GM21825 (cell line): ENCODE data around the gene TRAPPC2B.
"Not testable (repeated sequence)": the region's sequence is repeated elsewhere in the genome, so short reads cannot be mapped to it uniquely, and the experiment has no call there.

ENCODE experiments used
- ATAC-seq: cut with Tn5 transposase; IDR thresholded peaks from one replicate; pipeline ENCODE4 v1.9.1; 2021; ENCODE audit warnings: mild to moderate bottlenecking, moderate library complexity; ENCODE audit not compliant: unreplicated experiment

TRAPPC2B gene

GRCh38 chr19:57374179-57374578, 10.8 kb downstream of the TRAPPC2B start:
- no peak for ATAC-seq

- not testable (repeated sequence) for ATAC-seq
Observed at GRCh38 chr19:57374647-57375046, 11.3 kb downstream of the TRAPPC2B start.

DNA sequence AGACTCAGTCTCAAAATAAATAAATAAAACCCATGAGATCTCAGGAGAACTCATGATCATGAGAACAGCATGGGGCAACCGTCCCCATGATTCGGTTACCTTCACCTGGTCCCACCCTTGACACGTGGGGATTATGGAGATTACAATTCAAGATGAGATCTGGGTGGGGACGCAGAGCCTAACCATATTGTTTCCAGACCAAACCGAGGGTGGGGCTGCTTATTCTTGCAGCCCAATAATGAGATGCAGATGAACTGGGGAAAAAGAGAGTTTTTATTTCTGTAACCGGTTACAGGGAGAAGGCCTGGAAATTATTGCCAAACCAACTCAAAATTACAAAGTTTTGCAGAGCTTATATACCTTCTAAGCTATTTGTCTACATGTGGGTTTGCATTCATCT, 12.8 kb downstream of the TRAPPC2B start:
- no peak for ATAC-seq

DNA sequence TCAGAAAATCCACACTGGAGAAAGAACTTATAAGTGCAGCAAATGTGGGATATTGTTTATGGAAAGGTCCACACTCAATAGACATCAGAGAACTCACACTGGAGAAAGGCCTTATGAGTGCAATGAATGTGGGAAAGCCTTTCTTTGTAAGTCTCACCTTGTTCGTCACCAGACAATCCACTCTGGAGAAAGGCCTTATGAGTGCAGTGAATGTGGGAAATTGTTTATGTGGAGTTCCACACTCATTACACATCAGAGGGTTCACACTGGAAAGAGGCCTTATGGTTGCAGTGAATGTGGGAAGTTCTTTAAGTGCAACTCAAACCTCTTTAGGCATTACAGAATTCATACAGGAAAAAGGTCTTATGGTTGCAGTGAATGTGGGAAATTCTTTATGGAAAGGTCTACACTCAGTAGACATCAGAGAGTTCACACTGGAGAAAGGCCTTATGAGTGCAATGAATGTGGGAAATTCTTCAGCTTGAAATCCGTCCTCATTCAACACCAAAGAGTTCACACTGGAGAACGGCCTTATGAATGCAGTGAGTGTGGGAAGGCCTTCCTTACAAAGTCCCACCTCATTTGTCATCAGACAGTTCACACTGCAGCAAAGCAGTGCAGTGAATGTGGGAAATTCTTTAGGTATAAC, 14.3 kb downstream of the TRAPPC2B start:
- ATAC-seq = no peak

- no peak for ATAC-seq
Observed at GRCh38 chr19:57380923-57381322, 17.6 kb downstream of the TRAPPC2B start.

GRCh38 chr19:57382806-57383488, 19.6 kb downstream of the TRAPPC2B start:
- no peak for ATAC-seq

DNA sequence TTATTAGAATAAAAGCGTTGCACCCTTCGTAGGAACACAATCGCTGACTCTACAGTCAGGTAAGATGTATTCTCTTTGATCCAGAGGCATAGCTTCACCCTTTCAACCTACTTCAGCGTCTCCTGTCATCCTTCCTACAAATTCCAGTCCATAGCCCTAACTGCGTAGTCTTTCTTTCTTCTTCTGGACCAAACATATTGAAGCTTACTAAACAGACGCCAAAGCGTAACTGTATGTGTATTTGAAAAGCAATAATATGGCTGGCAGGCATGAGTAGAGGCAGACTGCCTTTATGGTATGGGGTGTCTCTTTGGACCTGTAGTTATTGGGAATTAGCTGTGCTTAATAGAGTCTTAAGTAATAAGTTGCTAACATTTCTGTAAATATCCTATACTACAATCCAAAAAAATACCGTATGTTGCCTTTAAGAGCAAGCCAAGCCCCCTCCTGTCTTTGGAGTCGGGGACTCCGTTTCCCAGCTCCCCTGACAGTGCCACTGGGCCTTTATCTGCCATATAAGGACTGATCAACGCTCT, 25.9 kb downstream of the TRAPPC2B start:
- ATAC-seq = peak; percentile 10

- peak; percentile 95 for ATAC-seq
Observed at GRCh38 chr19:57389730-57390598, 26.6 kb downstream of the TRAPPC2B start, which contains the start of gene ZNF548. TSS of gene ZNF548 (plus strand) at chr19:57389854. CDS start at chr19:57390100, 246 bp downstream.

GRCh38 chr19:57395710-57396109, 32.4 kb downstream of the TRAPPC2B start:
- no peak for ATAC-seq

- ATAC-seq = no peak
Observed at GRCh38 chr19:57398868-57399267, 35.5 kb downstream of the TRAPPC2B start.

DNA sequence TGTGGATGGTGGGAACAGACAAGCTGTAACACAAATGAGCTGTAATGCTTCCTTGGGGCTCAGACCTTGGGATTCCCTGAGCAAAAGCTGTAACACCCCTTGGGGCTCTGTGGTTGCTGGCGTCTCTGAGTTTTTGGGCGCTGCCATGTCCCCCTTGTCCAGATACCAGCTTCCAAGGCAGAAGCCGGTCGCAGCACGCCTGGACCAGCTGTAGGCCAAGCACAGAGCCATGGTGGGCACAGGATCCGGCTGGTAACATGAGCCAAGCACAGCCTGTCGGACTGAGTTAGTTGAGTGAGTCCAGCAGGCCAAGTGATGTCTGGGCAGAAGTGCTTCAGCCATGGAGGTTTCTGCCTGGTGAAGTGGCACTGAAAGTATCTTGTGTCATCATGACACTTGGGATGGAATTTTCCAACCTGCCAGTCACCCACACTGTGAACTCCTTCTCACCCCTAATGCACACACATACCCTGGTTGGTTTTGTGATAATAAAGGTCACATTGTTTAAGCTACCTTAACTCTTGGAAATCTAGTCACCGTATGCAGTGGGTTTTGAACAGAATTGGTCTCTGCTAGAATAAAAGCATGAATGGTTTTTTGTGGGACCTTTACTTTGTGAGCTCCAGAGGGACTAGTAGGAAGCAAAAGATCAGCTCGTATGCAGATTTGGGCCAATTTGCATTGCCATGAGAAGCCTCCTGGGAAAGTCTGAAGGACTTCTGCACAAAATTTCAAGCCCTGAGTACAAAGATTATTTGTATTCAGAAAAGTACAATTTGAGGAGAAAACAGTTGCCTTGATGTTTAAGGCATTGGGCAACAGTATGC, 40.6 kb downstream of the TRAPPC2B start:
- no peak for ATAC-seq

DNA sequence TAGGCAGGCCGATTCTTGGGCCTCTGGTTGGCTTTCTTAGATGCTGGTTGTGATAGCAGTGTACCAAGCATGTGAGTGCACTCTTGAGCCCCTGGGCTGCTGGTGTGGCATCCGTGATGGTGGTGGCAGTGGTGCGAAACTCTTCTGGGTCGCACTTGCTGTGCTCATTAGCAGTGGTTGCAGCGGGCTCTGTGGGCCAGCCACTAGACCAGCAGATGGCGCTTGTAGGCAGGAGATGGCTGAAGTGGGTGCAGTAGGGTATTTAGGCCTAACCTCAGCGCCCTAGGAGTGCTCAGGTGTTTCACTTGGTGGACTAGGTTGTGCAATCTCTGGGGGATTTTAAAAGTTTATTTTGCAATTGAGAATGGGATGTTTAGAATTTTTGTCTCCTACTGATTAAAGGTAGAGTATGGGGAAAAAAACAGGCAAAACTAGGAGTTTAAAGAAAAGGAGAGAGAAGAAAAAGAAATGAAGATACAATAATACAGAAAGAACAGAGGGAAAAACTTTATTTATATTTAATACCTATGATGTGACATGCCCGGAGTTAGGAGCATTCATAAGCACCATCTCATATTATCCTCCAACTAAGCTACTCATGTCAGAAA, 43.3 kb downstream of the TRAPPC2B start:
- ATAC-seq = no peak

GRCh38 chr19:57410877-57411671, 47.7 kb downstream of the TRAPPC2B start, which contains the start of gene ZNF17:
TSS of gene ZNF17 (plus strand) at chr19:57411161. CDS start at chr19:57413616, 2,455 bp downstream.
- ATAC-seq = peak; percentile 98
